HepG2 (cell line): ENCODE measurements around the gene TMEM184B. TPM values are rescaled to one million over a fixed set of nuclear protein-coding genes. Genes with fewer than 3 reads are reported as not detected.

Experiments used
- ARID5B ChIP-seq: IDR thresholded peaks from 2 replicates; pipeline ENCODE4 v1.4.0; 2020; ENCODE audit warnings: mild to moderate bottlenecking, missing genetic modification reagents
- CBX5 ChIP-seq: sonication (generic); formaldehyde crosslinking; IDR thresholded peaks from 2 replicates; pipeline ENCODE4 v1.4.0; 2020; ENCODE audit warnings: missing genetic modification reagents, borderline replicate concordance
- DNMT3B ChIP-seq: conservative IDR thresholded peaks from 2 replicates; pipeline ENCODE4 v1.6.1; 2016; ENCODE audit warnings: missing biosample characterization, control low read depth
- FOXA3 ChIP-seq: IDR thresholded peaks from 2 replicates; pipeline ENCODE4 v1.6.1; 2016; ENCODE audit warnings: missing genetic modification reagents, missing compliant biosample characterization
- PHF21A ChIP-seq: sonication (generic); formaldehyde crosslinking; IDR thresholded peaks from 2 replicates; pipeline ENCODE4 v1.5.0; 2020; ENCODE audit warnings: mild to moderate bottlenecking, missing genetic modification reagents
- POGK ChIP-seq: sonication (generic); formaldehyde crosslinking; conservative IDR thresholded peaks from 2 replicates; pipeline ENCODE4 v1.8.0; 2022; ENCODE audit warnings: mild to moderate bottlenecking, moderate library complexity, missing genetic modification reagents
- RERE ChIP-seq: IDR thresholded peaks from 2 replicates; pipeline ENCODE4 v1.6.1; 2016; ENCODE audit warnings: low read depth, missing genetic modification reagents, missing compliant biosample characterization
- SIN3B ChIP-seq: fragments of 150-350 bp; IDR thresholded peaks from 2 replicates; pipeline ENCODE4 v1.6.1; 2014; ENCODE audit warnings: low read length
- XRCC5 ChIP-seq: fragments of 200-400 bp; formaldehyde crosslinking; optimal IDR thresholded peaks from 2 replicates; pipeline ENCODE3; 2017; ENCODE audit warnings: mild to moderate bottlenecking, low read length
- ZHX2 ChIP-seq, 2 experiments: sonication (generic) in 1 of 2; formaldehyde crosslinking in 1 of 2; IDR thresholded peaks; 2 replicates each; pipeline versions ENCODE4 v1.6.1 to v1.9.0; 2014 to 2022; ENCODE audit warnings: antibody characterized with exemption in 1 of 2, borderline replicate concordance in 1 of 2, inconsistent platforms in 1 of 2, low read depth in 1 of 2, missing genetic modification reagents in 1 of 2
- polyA plus RNA-seq, 8 experiments: library from polyadenylated mRNA; depleted of rRNA in 3 of 8; stranded (reverse) in 7 of 8; unstranded in 1 of 8; fragments of >200 nt; fragmentation: Illumina TruSeq in 4 of 8; extraction: Trizol in 4 of 8; gene quantifications; 2 replicates each; pipeline versions ENCODE4 v1.2.1 to v1.2.3, GENCODE V29; 2011 to 2016; ENCODE audit warnings: low read depth in 4 of 8, missing spikeins in 1 of 8, mixed read lengths in 1 of 8; ENCODE audit not compliant: insufficient read depth in 1 of 8
- total RNA-seq, 5 experiments: library from RNA; depleted of rRNA; stranded (reverse); fragments of >200 nt; fragmentation: Illumina TruSeq; extraction: Trizol; gene quantifications; 2 replicates each; pipeline ENCODE4 v1.2.3, GENCODE V29; 2016; ENCODE audit warnings: low read depth in 1 of 5

The TMEM184B gene
- total and polyA plus RNA-seq, 2 of the 13 experiments (the other 11 are each of a cell fraction or from before 2014, with no cell fraction given) = 15.9 to 16.0 TPM

GRCh38 chr22:38187413-38188212 is 85.2 kb downstream of the TMEM184B start (continued):
- TF ChIP-seq ZHX2 (IDR thresholded peaks at IDR 0.05; ENCODE audit: low read depth) (no peak), ZHX2 (CRISPR knock-in tag; IDR thresholded peaks at IDR 0.05; ENCODE audit: borderline replicate concordance) (no peak), RERE (no peak), ARID5B (CRISPR knock-in tag) (peak; percentile 75; the same call in 1 of the 2 replicates), SIN3B (no peak), XRCC5 (peak; percentile 18), FOXA3 (CRISPR knock-in tag) (peak; percentile 90), POGK (CRISPR knock-in tag) (no peak; the same call in 1 of the 2 replicates), DNMT3B (CRISPR knock-in tag) (0 out of 2 replicates have a peak, but pooled peaks have one; percentile 29), CBX5 (CRISPR knock-in tag) (no peak), PHF21A (CRISPR knock-in tag) (peak; percentile 61; the same call in 1 of the 2 replicates)
